Lower leg skin (tissue), 3 donors: Measurements from ENCODE around the gene GPSM1.

Experiments used
- CTCF ChIP-seq, 3 donors: fragments of 450-650 bp; IDR thresholded peaks; one replicate each; pipeline ENCODE4 v1.5.1; 2016; ENCODE audit warnings: antibody characterized with exemption in 3 of 3, mild to moderate bottlenecking in 3 of 3, moderate library complexity in 2 of 3
- POLR2A ChIP-seq, 2 donors: fragments of 450-650 bp; IDR thresholded peaks; one replicate each; pipeline ENCODE4 v1.6.1; 2016 to 2017; ENCODE audit warnings: antibody characterized with exemption in 2 of 2, mild to moderate bottlenecking in 1 of 2, moderate library complexity in 1 of 2

- no peak for TF ChIP-seq CTCF (IDR thresholded peaks at IDR 0.05)
- no peak for TF ChIP-seq POLR2A (IDR thresholded peaks at IDR 0.05)
These were observed 10.4 kb downstream of the GPSM1 start for GRCh38 chr9:136337416-136338395.
